ENCODE data around the gene BIRC7. TPM values are rescaled to one million over a fixed set of nuclear protein-coding genes. Genes with fewer than 3 reads are reported as not detected.

The BIRC7 gene
- total RNA-seq, 1 donor from 2014 or later, result 0.27 TPM

DNA sequence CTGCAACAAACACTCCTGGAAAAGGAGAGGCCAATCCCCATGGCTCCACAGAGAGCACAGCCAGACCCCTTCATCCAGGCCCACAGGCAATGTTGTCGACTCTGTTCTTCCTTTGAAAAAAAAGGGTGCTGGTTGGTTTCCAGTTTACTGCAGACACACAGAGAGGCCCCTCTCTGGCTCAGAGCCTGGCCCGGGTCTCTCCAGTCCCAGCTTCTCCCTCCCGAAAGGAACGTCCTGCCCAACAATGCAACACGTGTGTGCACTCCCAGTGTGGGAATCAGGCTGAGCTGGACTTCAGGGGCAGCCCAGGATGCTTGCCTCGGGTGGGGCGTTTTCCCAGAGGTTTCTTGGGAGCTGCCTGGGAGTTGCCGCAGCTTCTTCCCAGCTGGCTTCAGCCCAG is 23.1 kb downstream of the BIRC7 start:
- peaks cover 11% of the 10 kb centered on the region for H3K4me1 ChIP-seq
- TF ChIP-seq, protein P1, sequence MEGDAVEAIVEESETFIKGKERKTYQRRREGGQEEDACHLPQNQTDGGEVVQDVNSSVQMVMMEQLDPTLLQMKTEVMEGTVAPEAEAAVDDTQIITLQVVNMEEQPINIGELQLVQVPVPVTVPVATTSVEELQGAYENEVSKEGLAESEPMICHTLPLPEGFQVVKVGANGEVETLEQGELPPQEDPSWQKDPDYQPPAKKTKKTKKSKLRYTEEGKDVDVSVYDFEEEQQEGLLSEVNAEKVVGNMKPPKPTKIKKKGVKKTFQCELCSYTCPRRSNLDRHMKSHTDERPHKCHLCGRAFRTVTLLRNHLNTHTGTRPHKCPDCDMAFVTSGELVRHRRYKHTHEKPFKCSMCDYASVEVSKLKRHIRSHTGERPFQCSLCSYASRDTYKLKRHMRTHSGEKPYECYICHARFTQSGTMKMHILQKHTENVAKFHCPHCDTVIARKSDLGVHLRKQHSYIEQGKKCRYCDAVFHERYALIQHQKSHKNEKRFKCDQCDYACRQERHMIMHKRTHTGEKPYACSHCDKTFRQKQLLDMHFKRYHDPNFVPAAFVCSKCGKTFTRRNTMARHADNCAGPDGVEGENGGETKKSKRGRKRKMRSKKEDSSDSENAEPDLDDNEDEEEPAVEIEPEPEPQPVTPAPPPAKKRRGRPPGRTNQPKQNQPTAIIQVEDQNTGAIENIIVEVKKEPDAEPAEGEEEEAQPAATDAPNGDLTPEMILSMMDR (IDR thresholded peaks at IDR 0.05; ENCODE audit: borderline replicate concordance), result no peak
- DNase-seq, result no peak
- no peak overlapping the region for H3K27ac ChIP-seq (replicated peaks)
- no peaks in the 10 kb centered on the region for H3K9me3 ChIP-seq (replicated peaks)
- no peaks in the 10 kb centered on the region for H3K36me3 ChIP-seq
- no peak overlapping the region for H3K4me3 ChIP-seq
- intact Hi-C loops (cut with micrococcal nuclease), result no loop called here
- H3K27me3 ChIP-seq (ENCODE audit: low read depth), result peaks cover 91% of the 10 kb centered on the region

DNA sequence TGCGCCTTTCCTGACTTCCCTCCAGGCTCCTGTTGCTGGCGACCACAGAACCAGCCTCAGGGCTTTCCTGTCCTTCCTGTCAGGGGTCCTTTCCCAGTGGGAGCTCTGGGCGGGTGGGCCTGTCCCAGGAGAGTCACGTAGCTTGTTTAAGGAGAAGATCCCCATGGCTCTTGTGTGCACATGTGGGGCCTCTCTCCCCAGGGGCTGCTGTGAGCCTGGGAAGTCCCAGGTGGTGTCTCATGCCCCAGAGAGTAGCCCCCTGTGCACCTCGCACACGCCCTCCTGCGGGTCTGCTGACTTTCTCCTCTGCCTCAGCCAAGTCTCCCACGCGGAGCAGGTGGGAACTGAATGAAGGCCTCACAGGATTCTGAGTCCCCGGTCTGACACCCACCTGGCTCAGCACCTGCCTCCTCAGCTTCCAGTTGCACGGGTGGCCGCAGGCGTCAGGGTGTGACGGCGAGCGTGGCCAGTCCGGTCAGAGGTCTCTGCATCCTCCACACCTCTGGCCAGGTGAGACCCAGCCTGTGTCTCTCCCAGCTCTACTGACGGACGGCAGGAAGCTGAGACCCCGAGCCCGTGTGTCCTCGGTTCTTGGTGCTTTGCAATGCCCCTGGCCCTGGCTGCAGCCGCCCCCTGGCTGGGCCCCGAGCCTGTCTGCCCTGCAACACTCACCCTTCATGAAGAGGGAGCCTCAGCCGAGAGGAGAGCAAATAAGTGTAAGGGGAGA is 24.2 kb downstream of the BIRC7 start:
- H3K27ac ChIP-seq (replicated peaks), result no peak overlapping the region
- TF ChIP-seq, protein P1 (IDR thresholded peaks at IDR 0.05; ENCODE audit: borderline replicate concordance), result no peak
- no peaks in the 10 kb centered on the region for H3K9me3 ChIP-seq (replicated peaks)
- DNase-seq, result no peak
- no peaks in the 10 kb centered on the region for H3K4me1 ChIP-seq
- H3K36me3 ChIP-seq, result no peaks in the 10 kb centered on the region
- intact Hi-C loops (cut with micrococcal nuclease), result no loop called here
- peaks cover 91% of the 10 kb centered on the region for H3K27me3 ChIP-seq (ENCODE audit: low read depth)
- no peak overlapping the region for H3K4me3 ChIP-seq

DNA sequence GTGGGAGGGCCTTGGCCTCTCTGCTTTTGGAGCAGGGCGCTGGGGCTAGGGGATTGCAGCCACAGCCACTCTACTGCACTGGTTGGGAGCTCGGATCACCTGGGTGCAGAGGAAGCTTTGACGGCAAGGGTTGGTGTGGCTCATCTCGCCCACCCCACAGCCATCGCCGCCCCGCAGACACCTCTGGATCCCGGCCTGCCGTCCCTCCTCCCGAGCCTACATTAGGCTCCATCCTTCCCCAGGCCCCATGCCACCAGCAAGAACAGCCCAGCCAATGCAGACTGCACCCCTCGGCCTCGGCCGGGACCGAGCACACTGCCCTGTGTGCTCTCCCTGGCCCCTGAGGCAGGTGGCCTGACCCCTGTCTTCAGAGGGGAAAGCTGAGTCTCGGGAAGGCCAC is 24.8 kb downstream of the BIRC7 start:
- Histone ChIP-seq H3K27ac (replicated peaks) (no peak overlapping the region), H3K9me3 (replicated peaks) (no peaks in the 10 kb centered on the region), H3K4me3 (no peak overlapping the region), H3K4me1 (no peaks in the 10 kb centered on the region), H3K27me3 (ENCODE audit: low read depth) (peaks cover 91% of the 10 kb centered on the region), H3K36me3 (no peaks in the 10 kb centered on the region)
- intact Hi-C loops (cut with micrococcal nuclease), result no loop called here
- TF ChIP-seq, protein P1 (IDR thresholded peaks at IDR 0.05; ENCODE audit: borderline replicate concordance), result no peak
- DNase-seq, result no peak

DNA sequence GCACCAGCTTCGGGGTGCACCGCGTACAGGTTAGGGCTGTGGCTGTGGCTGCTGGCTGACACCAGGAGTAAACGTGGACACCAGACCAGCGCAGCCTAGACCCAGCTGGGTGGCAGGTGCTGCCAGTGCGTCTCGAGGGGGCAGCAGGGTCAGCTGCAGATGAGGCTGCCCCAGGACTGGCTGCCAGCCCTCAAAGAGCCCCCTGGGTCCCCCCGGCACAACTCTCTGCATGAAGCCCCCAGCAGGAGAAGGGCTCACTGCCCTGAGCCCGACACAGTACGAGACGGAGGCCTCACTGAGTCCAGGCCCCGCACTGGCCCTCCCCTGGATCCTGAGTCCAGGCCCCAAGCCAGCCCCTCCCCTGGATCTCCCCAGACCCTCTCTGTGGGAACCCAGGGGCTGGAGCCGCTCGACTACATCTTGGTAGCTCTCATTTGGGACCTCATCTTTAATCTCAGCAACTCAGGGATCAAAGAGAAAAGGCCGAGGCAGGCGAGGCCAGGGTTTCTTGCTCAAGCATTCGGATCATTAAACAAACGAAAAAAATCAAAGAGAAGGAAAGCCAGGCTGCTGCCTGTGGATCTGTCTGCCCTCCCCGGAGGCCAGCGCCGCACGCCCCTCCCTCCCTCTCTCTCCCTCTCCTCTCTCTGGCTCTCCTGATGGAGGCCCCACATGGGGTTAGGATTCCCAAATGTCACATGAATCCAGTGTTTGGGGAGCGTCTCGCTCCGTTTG is 25.5 kb downstream of the BIRC7 start:
- TF ChIP-seq, protein P1 (IDR thresholded peaks at IDR 0.05; ENCODE audit: borderline replicate concordance), result no peak
- Histone ChIP-seq H3K27me3 (ENCODE audit: low read depth) (peaks cover 91% of the 10 kb centered on the region), H3K4me1 (no peaks in the 10 kb centered on the region), H3K4me3 (no peak overlapping the region), H3K27ac (replicated peaks) (no peak overlapping the region), H3K36me3 (no peaks in the 10 kb centered on the region), H3K9me3 (replicated peaks) (no peaks in the 10 kb centered on the region)
- intact Hi-C loops (cut with micrococcal nuclease), result no loop called here
- no peak for DNase-seq

DNA sequence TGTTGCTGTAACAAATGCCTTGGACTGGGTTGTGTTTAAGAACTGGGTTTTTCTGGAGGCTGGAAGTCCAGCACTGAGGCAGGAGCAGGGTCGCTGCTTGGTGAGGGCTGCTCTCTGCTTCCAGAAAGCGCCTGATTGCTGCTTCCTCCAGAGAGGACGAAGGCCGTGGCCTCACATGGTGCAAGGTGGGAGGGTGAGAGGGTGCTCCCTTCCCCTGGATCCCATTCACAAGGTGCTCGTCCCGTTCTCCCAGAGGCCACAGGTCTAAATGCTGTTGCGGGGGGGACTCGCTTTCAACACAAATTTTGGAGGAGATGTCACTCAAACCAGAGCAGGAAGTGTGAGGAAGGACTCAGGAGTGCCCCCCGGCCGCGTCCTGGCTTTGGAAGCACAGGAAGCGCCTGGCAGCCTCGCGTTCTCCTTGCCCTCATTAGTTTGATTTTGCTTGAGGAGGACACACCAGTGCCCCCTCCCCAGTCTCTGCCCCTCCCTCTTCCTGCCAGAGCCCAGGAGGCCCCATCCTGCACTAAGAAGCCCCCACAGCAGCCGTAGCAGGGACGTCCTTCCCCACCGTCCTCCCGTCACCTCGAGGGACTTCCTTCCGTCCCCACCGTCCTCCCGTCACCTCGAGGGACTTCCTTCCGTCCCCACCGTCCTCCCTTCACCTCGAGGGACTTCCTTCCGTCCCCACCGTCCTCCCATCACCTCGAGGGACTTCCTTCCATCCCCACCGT is 26.3 kb downstream of the BIRC7 start:
- Histone ChIP-seq H3K9me3 (replicated peaks) (no peaks in the 10 kb centered on the region), H3K36me3 (no peaks in the 10 kb centered on the region), H3K27me3 (ENCODE audit: low read depth) (peaks cover 89% of the 10 kb centered on the region), H3K27ac (replicated peaks) (no peak overlapping the region), H3K4me1 (no peaks in the 10 kb centered on the region), H3K4me3 (no peak overlapping the region)
- TF ChIP-seq, protein P1 (IDR thresholded peaks at IDR 0.05; ENCODE audit: borderline replicate concordance), result no peak
- intact Hi-C loops (cut with micrococcal nuclease), result no loop called here
- DNase-seq, result no peak

Measured in left ventricle myocardium inferior (tissue), 1 donor.